GM23338 (cell line): ENCODE results near the gene RRP36. TPM values are rescaled to one million over a fixed set of nuclear protein-coding genes. Genes with fewer than 3 reads are reported as not detected.

Experiments
- ATAC-seq: fragments of 200-7000 bp; cut with Tn5 transposase; 3 replicates; pipeline ENCODE4 v1.9.1; 2020
- DNase-seq: peaks from one replicate; pipeline ENCODE4 v3.0.0-alpha.2; 2015; ENCODE audit warnings: low spot score
- H2AFZ ChIP-seq: fragments of 200-600 bp; sonication (generic); 2 replicates; pipeline ENCODE4 v1.8.0; 2016; ENCODE audit warnings: antibody characterized with exemption, mild to moderate bottlenecking, moderate library complexity
- H3F3A ChIP-seq: fragments of 200-600 bp; sonication (generic); replicated peaks from 2 replicates; pipeline ENCODE4 v1.8.0; 2017; ENCODE audit warnings: antibody characterized with exemption, mixed run types, low read depth
- H3K27ac ChIP-seq: fragments of 200-600 bp; sonication (generic); 2 replicates; pipeline ENCODE4 v1.6.1; 2016; ENCODE audit warnings: low read depth
- H3K27me3 ChIP-seq: fragments of 200-600 bp; sonication (generic); 2 replicates; pipeline ENCODE4 v1.8.0; 2016; ENCODE audit warnings: mild to moderate bottlenecking, mixed run types, moderate library complexity; ENCODE audit not compliant: insufficient read depth
- H3K36me3 ChIP-seq: fragments of 200-600 bp; sonication (generic); 2 replicates; pipeline ENCODE4 v1.8.0; 2016; ENCODE audit warnings: mild to moderate bottlenecking; ENCODE audit not compliant: insufficient read depth
- H3K4me1 ChIP-seq: fragments of 200-600 bp; sonication (generic); 2 replicates; pipeline ENCODE4 v1.8.0; 2016; ENCODE audit warnings: mild to moderate bottlenecking, moderate library complexity; ENCODE audit not compliant: insufficient read depth
- H3K4me2 ChIP-seq: fragments of 200-600 bp; sonication (generic); 2 replicates; pipeline ENCODE4 v1.7.1; 2017; ENCODE audit warnings: mixed run types
- H3K4me3 ChIP-seq: fragments of 200-600 bp; sonication (generic); 2 replicates; pipeline ENCODE4 v1.6.1; 2016; ENCODE audit warnings: mixed run types
- H3K79me2 ChIP-seq: fragments of 200-600 bp; sonication (generic); replicated peaks from 2 replicates; pipeline ENCODE4 v1.8.0; 2017; ENCODE audit warnings: mild to moderate bottlenecking; ENCODE audit not compliant: insufficient read depth
- H3K9me2 ChIP-seq: fragments of 200-600 bp; sonication (generic); 2 replicates; pipeline ENCODE4 v1.8.0; 2017; ENCODE audit not compliant: insufficient read depth
- H4K20me1 ChIP-seq: fragments of 200-600 bp; sonication (generic); replicated peaks from 2 replicates; pipeline ENCODE4 v1.8.0; 2017; ENCODE audit warnings: mild to moderate bottlenecking; ENCODE audit not compliant: insufficient read depth
- H3K27ac Mint-ChIP-seq: 2 replicates; pipeline ENCODE4 v1.8.0; 2020; ENCODE audit warnings: inconsistent platforms, mild to moderate bottlenecking, moderate library complexity, mixed read lengths
- H3K27me3 Mint-ChIP-seq: 3 replicates; pipeline ENCODE4 v1.8.0; 2022; ENCODE audit warnings: low read depth, mild to moderate bottlenecking, moderate library complexity, mixed read lengths, inconsistent platforms; ENCODE audit not compliant: insufficient read depth, poor library complexity
- H3K36me3 Mint-ChIP-seq: 3 replicates; pipeline ENCODE4 v1.8.0; 2021; ENCODE audit warnings: low read depth, mild to moderate bottlenecking, inconsistent platforms, moderate library complexity, mixed read lengths
- H3K4me1 Mint-ChIP-seq: 3 replicates; pipeline ENCODE4 v1.8.0; 2020; ENCODE audit warnings: mild to moderate bottlenecking, inconsistent platforms, mixed read lengths
- H3K4me3 Mint-ChIP-seq: 3 replicates; pipeline ENCODE4 v1.8.0; 2021; ENCODE audit warnings: moderate library complexity, mild to moderate bottlenecking, inconsistent platforms, mixed read lengths
- H3K9me3 Mint-ChIP-seq: 3 replicates; pipeline ENCODE4 v1.8.0; 2020; ENCODE audit warnings: moderate library complexity, mild to moderate bottlenecking, inconsistent platforms, mixed read lengths
- CREB1 ChIP-seq: fragments of 250-450 bp; sonication (Bioruptor Pico); IDR thresholded peaks from 2 replicates; pipeline ENCODE4 v1.5.0; 2020; ENCODE audit warnings: low read depth, mild to moderate bottlenecking, moderate library complexity
- EZH2 ChIP-seq: fragments of 200-600 bp; sonication (generic); IDR thresholded peaks from one replicate; pipeline ENCODE4 v1.8.0; 2017; ENCODE audit warnings: antibody characterized with exemption, mild to moderate bottlenecking, low read depth; ENCODE audit not compliant: unreplicated experiment
- JUNB ChIP-seq: IDR thresholded peaks from one replicate; pipeline ENCODE4 v1.6.1; 2016; ENCODE audit warnings: antibody characterized with exemption; ENCODE audit not compliant: unreplicated experiment
- NANOG ChIP-seq: IDR thresholded peaks from 2 replicates; pipeline ENCODE4 v1.6.1; 2016; ENCODE audit warnings: antibody characterized with exemption, borderline replicate concordance
- POLR2AphosphoS5 ChIP-seq: IDR thresholded peaks from 2 replicates; pipeline ENCODE4 v1.6.1; 2016; ENCODE audit warnings: antibody characterized with exemption, low read depth
- STAT1 ChIP-seq: IDR thresholded peaks from one replicate; pipeline ENCODE4 v1.6.1; 2016; ENCODE audit warnings: antibody characterized with exemption; ENCODE audit not compliant: unreplicated experiment
- ZNF114 ChIP-seq: fragments of 250-450 bp; sonication (Bioruptor Pico); IDR thresholded peaks from 2 replicates; pipeline ENCODE4 v1.5.0; 2020; ENCODE audit warnings: mild to moderate bottlenecking, moderate library complexity
- polyA plus RNA-seq: library from polyadenylated mRNA; unstranded; fragments of >200 nt; fragmentation: Nextera tagmentation; extraction: Ambion mirVana; gene quantifications from 2 replicates; pipeline ENCODE4 v1.2.1, GENCODE V29; 2016
- total RNA-seq: library from RNA; depleted of rRNA; stranded (reverse); fragments of >200 nt; shearing (Covaris generic); gene quantifications from 2 replicates; pipeline ENCODE4 v1.2.3, GENCODE V29; 2014
- TF ChIP-seq, protein P1 (sequence below), 2 experiments: fragments of 200-600 bp in 1 of 2; sonication (generic) in 1 of 2; conservative IDR thresholded peaks; 2 replicates each; pipeline versions ENCODE4 v1.5.1 to v1.6.1; 2016 to 2017; ENCODE audit warnings: antibody characterized with exemption in 2 of 2, low read depth in 2 of 2, mild to moderate bottlenecking in 2 of 2, moderate library complexity in 1 of 2
- TF ChIP-seq, protein P2 (sequence below): IDR thresholded peaks from one replicate; pipeline ENCODE4 v1.6.1; 2018; ENCODE audit warnings: antibody characterized with exemption; ENCODE audit not compliant: unreplicated experiment

The RRP36 gene
- total and polyA plus RNA-seq, 2 experiments from 2014 or later = 64.7 to 106 TPM

DNA sequence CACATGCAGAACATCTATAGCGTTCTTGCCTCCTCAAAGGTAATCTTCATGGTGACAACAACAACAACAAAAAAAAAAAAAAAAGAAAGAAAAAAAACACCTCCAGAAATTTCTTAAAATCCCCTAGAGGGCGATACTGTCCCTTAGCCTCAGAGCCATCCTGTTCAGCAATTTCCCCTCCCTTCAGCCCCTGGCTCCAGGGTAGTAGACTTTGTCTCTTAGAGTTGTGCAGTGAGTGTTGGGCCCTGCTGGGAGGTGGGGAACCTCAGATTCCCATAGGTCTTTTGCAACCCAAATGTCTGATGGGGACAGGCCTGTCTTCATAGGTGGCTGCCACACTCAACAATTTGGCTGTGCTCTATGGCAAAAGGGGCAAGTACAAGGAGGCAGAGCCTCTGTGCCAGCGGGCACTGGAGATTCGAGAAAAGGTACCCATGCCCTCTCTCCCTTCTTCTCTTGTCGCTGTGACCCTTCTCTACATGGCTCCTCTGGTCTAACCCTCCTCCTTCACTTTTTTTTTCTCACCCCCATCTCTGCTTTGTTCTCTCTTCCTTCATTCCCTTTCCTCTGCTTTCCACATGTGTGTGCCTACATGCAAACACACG is 48.7 kb downstream of the RRP36 start:
- no peak overlapping the region for H3K4me2 ChIP-seq
- no peaks in the 10 kb centered on the region; the same call in none of the 2 replicates for H3K36me3 ChIP-seq
- TF ChIP-seq EZH2 (no peak), JUNB (no peak), STAT1 (no peak), NANOG (no peak), POLR2AphosphoS5 (no peak)
- TF ChIP-seq, protein P1, sequence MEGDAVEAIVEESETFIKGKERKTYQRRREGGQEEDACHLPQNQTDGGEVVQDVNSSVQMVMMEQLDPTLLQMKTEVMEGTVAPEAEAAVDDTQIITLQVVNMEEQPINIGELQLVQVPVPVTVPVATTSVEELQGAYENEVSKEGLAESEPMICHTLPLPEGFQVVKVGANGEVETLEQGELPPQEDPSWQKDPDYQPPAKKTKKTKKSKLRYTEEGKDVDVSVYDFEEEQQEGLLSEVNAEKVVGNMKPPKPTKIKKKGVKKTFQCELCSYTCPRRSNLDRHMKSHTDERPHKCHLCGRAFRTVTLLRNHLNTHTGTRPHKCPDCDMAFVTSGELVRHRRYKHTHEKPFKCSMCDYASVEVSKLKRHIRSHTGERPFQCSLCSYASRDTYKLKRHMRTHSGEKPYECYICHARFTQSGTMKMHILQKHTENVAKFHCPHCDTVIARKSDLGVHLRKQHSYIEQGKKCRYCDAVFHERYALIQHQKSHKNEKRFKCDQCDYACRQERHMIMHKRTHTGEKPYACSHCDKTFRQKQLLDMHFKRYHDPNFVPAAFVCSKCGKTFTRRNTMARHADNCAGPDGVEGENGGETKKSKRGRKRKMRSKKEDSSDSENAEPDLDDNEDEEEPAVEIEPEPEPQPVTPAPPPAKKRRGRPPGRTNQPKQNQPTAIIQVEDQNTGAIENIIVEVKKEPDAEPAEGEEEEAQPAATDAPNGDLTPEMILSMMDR (conservative IDR thresholded peaks at IDR 0.05; ENCODE audit: low read depth in 2 of 2) = peak; percentile 76 to 88
- TF ChIP-seq, protein P2, sequence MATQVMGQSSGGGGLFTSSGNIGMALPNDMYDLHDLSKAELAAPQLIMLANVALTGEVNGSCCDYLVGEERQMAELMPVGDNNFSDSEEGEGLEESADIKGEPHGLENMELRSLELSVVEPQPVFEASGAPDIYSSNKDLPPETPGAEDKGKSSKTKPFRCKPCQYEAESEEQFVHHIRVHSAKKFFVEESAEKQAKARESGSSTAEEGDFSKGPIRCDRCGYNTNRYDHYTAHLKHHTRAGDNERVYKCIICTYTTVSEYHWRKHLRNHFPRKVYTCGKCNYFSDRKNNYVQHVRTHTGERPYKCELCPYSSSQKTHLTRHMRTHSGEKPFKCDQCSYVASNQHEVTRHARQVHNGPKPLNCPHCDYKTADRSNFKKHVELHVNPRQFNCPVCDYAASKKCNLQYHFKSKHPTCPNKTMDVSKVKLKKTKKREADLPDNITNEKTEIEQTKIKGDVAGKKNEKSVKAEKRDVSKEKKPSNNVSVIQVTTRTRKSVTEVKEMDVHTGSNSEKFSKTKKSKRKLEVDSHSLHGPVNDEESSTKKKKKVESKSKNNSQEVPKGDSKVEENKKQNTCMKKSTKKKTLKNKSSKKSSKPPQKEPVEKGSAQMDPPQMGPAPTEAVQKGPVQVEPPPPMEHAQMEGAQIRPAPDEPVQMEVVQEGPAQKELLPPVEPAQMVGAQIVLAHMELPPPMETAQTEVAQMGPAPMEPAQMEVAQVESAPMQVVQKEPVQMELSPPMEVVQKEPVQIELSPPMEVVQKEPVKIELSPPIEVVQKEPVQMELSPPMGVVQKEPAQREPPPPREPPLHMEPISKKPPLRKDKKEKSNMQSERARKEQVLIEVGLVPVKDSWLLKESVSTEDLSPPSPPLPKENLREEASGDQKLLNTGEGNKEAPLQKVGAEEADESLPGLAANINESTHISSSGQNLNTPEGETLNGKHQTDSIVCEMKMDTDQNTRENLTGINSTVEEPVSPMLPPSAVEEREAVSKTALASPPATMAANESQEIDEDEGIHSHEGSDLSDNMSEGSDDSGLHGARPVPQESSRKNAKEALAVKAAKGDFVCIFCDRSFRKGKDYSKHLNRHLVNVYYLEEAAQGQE = no peak
- no peaks in the 10 kb centered on the region for H3K9me3 Mint-ChIP-seq
- peak; percentile 90 for ATAC-seq
- peaks cover 31% of the 10 kb centered on the region for H3K4me1 Mint-ChIP-seq
- no peaks in the 10 kb centered on the region for H3F3A ChIP-seq
- peaks cover 12% of the 10 kb centered on the region for H3K27me3 Mint-ChIP-seq
- H3K27ac Mint-ChIP-seq = peak overlapping the region; percentile 77
- H3K27ac ChIP-seq = no peak overlapping the region
- no peaks in the 10 kb centered on the region for H4K20me1 ChIP-seq
- no peaks in the 10 kb centered on the region for H3K27me3 ChIP-seq
- H2AFZ ChIP-seq = no peak overlapping the region
- peak; percentile 90 for DNase-seq
- peaks cover 8% of the 10 kb centered on the region; the same call in 1 of the 2 replicates for H3K4me1 ChIP-seq
- no peaks in the 10 kb centered on the region for H3K9me2 ChIP-seq
- no peak overlapping the region; the same call in 2 of the 3 replicates for H3K4me3 Mint-ChIP-seq
- no peaks in the 10 kb centered on the region for H3K79me2 ChIP-seq
- peaks cover 9% of the 10 kb centered on the region for H3K36me3 Mint-ChIP-seq
- no peak overlapping the region for H3K4me3 ChIP-seq

DNA sequence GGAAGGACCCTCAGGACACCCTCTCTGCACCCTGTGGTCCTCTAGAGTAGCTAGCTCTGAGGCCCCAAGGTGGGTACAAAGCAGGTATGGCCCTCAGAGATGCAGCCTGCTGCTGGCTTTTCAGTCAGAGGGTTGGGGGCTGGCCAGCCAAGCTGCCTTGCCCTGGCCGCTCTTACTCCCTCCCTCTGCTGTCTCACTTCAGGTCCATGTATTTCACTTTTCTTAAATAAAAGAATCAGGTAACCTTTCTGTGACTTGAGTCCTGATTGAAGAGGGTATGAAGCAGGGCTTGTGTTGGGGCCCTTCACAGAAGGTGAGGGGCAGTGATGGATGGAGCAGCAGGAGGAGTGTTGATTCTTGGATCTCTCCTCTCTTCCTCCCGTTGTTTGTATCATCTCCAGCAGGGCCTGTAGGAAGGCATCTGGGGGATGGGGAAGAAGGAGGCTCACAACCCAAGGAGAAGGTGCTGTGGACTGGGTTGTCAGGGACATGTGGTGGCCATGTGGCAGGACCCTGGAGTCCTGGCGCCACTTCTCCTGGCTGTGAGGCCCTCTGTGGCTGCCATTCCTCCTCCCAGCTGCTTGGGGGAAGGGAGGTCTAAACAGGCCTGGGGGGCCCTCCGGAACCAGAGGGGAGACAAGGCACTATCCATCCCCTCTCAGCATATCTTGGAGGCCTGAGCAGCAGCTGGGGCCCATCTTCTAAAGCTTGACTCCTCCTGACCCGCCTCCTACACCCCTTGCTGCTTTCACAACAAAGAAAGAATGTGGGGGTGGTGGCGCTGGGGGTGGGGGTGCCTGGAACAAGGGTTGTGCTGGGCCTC is 53.6 kb downstream of the RRP36 start:
- TF ChIP-seq ZNF114 (CRISPR knock-in tag) (no peak), POLR2AphosphoS5 (no peak), CREB1 (CRISPR knock-in tag) (no peak), STAT1 (no peak)
- TF ChIP-seq, protein P2 = no peak
- Histone ChIP-seq H3K27me3 (no peaks in the 10 kb centered on the region), H3F3A (0 out of 2 replicates have a peak, but pooled peaks cover 3% of the 10 kb centered on the region), H3K4me1 (peaks cover 34% of the 10 kb centered on the region), H3K4me2 (peak overlapping the region; percentile 95), H3K27ac (peak overlapping the region; percentile 81; the same call in 1 of the 2 replicates), H3K36me3 (no peaks in the 10 kb centered on the region; the same call in 1 of the 2 replicates), H3K4me3 (peak overlapping the region; percentile 98), H3K9me2 (no peaks in the 10 kb centered on the region), H3K79me2 (peaks cover 37% of the 10 kb centered on the region), H4K20me1 (peaks cover 25% of the 10 kb centered on the region), H2AFZ (peak overlapping the region; percentile 94; the same call in 1 of the 2 replicates)
- Mint-ChIP-seq H3K36me3 (peaks cover 9% of the 10 kb centered on the region), H3K4me3 (peak overlapping the region; percentile 82), H3K4me1 (peaks cover 54% of the 10 kb centered on the region), H3K9me3 (no peaks in the 10 kb centered on the region; the same call in 2 of the 3 replicates), H3K27me3 (peaks cover 16% of the 10 kb centered on the region), H3K27ac (no peak overlapping the region)
- ATAC-seq (peak; percentile 17), DNase-seq (peak; percentile 45)
